HepG2 (cell line): ENCODE results near the gene MCMBP. TPM values are rescaled to one million over a fixed set of nuclear protein-coding genes. Genes with fewer than 3 reads are reported as not detected.
A peak's percentile ranks its signal among the peaks of the same experiment; 100 is the strongest.

Experiments
- CREB3 ChIP-seq: sonication (generic); formaldehyde crosslinking; IDR thresholded peaks from 2 replicates; pipeline ENCODE4 v1.5.0; 2020; ENCODE audit warnings: missing genetic modification reagents
- ELF1 ChIP-seq: sonication (generic); formaldehyde crosslinking; IDR thresholded peaks from 2 replicates; pipeline ENCODE4 v1.4.0; 2020; ENCODE audit warnings: missing genetic modification reagents
- FOXO4 ChIP-seq: sonication (generic); formaldehyde crosslinking; conservative IDR thresholded peaks from 2 replicates; pipeline ENCODE4 v1.8.1; 2023; ENCODE audit warnings: missing genetic modification reagents
- GTF2F1 ChIP-seq: fragments of 150-350 bp; IDR thresholded peaks from 2 replicates; pipeline ENCODE4 v1.6.1; 2014; ENCODE audit warnings: low read length
- HNRNPL ChIP-seq: fragments of 200-400 bp; formaldehyde crosslinking; IDR thresholded peaks from 2 replicates; pipeline ENCODE4 v1.6.1; 2017; ENCODE audit warnings: mild to moderate bottlenecking, low read depth, low read length
- KLF11 ChIP-seq: IDR thresholded peaks from 2 replicates; pipeline ENCODE4 v1.6.1; 2016; ENCODE audit warnings: missing compliant biosample characterization
- MLLT10 ChIP-seq: sonication (generic); formaldehyde crosslinking; IDR thresholded peaks from 2 replicates; pipeline ENCODE4 v1.4.0; 2020; ENCODE audit warnings: missing genetic modification reagents
- MYC ChIP-seq: sonication (generic); formaldehyde crosslinking; IDR thresholded peaks from 2 replicates; pipeline ENCODE4 v1.9.0; 2021; ENCODE audit warnings: missing genetic modification reagents, borderline replicate concordance
- NCOA1 ChIP-seq: sonication (generic); formaldehyde crosslinking; IDR thresholded peaks from 2 replicates; pipeline ENCODE4 v1.9.0; 2021; ENCODE audit warnings: missing genetic modification reagents
- NFIB ChIP-seq: sonication (generic); formaldehyde crosslinking; IDR thresholded peaks from 2 replicates; pipeline ENCODE4 v1.9.0; 2021; ENCODE audit warnings: missing genetic modification reagents, mild to moderate bottlenecking, borderline replicate concordance
- RARG ChIP-seq: sonication (generic); formaldehyde crosslinking; IDR thresholded peaks from 2 replicates; pipeline ENCODE4 v1.4.0; 2020; ENCODE audit warnings: low read depth, mild to moderate bottlenecking, missing genetic modification reagents
- SMARCC2 ChIP-seq: fragments of 450-650 bp; IDR thresholded peaks from 2 replicates; pipeline ENCODE4 v1.6.1; 2017; ENCODE audit warnings: antibody characterized with exemption, mild to moderate bottlenecking
- ZBTB7B ChIP-seq: sonication (generic); formaldehyde crosslinking; IDR thresholded peaks from 2 replicates; pipeline ENCODE4 v1.4.0; 2020; ENCODE audit warnings: missing genetic modification reagents
- ZNF570 ChIP-seq: sonication (generic); formaldehyde crosslinking; IDR thresholded peaks from 2 replicates; pipeline ENCODE4 v1.4.0; 2020; ENCODE audit warnings: mild to moderate bottlenecking, missing genetic modification reagents, borderline replicate concordance
- ZNF781 ChIP-seq: sonication (generic); formaldehyde crosslinking; IDR thresholded peaks from 2 replicates; pipeline ENCODE4 v1.5.1; 2020; ENCODE audit warnings: borderline replicate concordance, mild to moderate bottlenecking, missing genetic modification reagents; ENCODE audit errors: not compliant biosample characterization
- polyA plus RNA-seq, 8 experiments: library from polyadenylated mRNA; depleted of rRNA in 3 of 8; stranded (reverse) in 7 of 8; unstranded in 1 of 8; fragments of >200 nt; fragmentation: Illumina TruSeq in 4 of 8; extraction: Trizol in 4 of 8; gene quantifications; 2 replicates each; pipeline versions ENCODE4 v1.2.1 to v1.2.3, GENCODE V29; 2011 to 2016; ENCODE audit warnings: low read depth in 4 of 8, missing spikeins in 1 of 8, mixed read lengths in 1 of 8; ENCODE audit not compliant: insufficient read depth in 1 of 8
- total RNA-seq, 5 experiments: library from RNA; depleted of rRNA; stranded (reverse); fragments of >200 nt; fragmentation: Illumina TruSeq; extraction: Trizol; gene quantifications; 2 replicates each; pipeline ENCODE4 v1.2.3, GENCODE V29; 2016; ENCODE audit warnings: low read depth in 1 of 5
- TF ChIP-seq, protein P1 (sequence below): sonication (generic); formaldehyde crosslinking; conservative IDR thresholded peaks from 2 replicates; pipeline ENCODE4 v1.4.0; 2020; ENCODE audit warnings: missing genetic modification reagents
- TF ChIP-seq, protein P2 (sequence below): sonication (generic); formaldehyde crosslinking; IDR thresholded peaks from 2 replicates; pipeline ENCODE4 v1.4.0; 2020; ENCODE audit warnings: missing genetic modification reagents
- TF ChIP-seq, protein P3 (sequence below): sonication (generic); formaldehyde crosslinking; IDR thresholded peaks from 2 replicates; pipeline ENCODE4 v1.4.0; 2020; ENCODE audit warnings: mild to moderate bottlenecking, missing genetic modification reagents
- TF ChIP-seq, protein P4 (sequence below): IDR thresholded peaks from 2 replicates; pipeline ENCODE4 v1.6.1; 2016; ENCODE audit warnings: missing genetic modification reagents, missing compliant biosample characterization

MCMBP gene
- total and polyA plus RNA-seq, 2 of the 13 experiments (the other 11 are each of a cell fraction or from before 2014, with no cell fraction given): 35.7 to 62.4 TPM

- TF ChIP-seq, protein P1, sequence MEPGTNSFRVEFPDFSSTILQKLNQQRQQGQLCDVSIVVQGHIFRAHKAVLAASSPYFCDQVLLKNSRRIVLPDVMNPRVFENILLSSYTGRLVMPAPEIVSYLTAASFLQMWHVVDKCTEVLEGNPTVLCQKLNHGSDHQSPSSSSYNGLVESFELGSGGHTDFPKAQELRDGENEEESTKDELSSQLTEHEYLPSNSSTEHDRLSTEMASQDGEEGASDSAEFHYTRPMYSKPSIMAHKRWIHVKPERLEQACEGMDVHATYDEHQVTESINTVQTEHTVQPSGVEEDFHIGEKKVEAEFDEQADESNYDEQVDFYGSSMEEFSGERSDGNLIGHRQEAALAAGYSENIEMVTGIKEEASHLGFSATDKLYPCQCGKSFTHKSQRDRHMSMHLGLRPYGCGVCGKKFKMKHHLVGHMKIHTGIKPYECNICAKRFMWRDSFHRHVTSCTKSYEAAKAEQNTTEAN (CRISPR knock-in tag): 0 out of 2 replicates have a peak, but pooled peaks have one; percentile 26
- TF ChIP-seq ZBTB7B (CRISPR knock-in tag) (no peak), KLF11 (CRISPR knock-in tag) (no peak), ZNF570 (CRISPR knock-in tag) (no peak), SMARCC2 (no peak), GTF2F1 (no peak), ZNF781 (CRISPR knock-in tag) (no peak), HNRNPL (no peak), CREB3 (no peak), NFIB (CRISPR knock-in tag) (no peak), FOXO4 (CRISPR knock-in tag) (no peak), ELF1 (CRISPR knock-in tag) (no peak), RARG (CRISPR knock-in tag) (no peak), MYC (no peak), MLLT10 (CRISPR knock-in tag) (no peak), NCOA1 (CRISPR knock-in tag) (no peak)
- TF ChIP-seq, protein P2, sequence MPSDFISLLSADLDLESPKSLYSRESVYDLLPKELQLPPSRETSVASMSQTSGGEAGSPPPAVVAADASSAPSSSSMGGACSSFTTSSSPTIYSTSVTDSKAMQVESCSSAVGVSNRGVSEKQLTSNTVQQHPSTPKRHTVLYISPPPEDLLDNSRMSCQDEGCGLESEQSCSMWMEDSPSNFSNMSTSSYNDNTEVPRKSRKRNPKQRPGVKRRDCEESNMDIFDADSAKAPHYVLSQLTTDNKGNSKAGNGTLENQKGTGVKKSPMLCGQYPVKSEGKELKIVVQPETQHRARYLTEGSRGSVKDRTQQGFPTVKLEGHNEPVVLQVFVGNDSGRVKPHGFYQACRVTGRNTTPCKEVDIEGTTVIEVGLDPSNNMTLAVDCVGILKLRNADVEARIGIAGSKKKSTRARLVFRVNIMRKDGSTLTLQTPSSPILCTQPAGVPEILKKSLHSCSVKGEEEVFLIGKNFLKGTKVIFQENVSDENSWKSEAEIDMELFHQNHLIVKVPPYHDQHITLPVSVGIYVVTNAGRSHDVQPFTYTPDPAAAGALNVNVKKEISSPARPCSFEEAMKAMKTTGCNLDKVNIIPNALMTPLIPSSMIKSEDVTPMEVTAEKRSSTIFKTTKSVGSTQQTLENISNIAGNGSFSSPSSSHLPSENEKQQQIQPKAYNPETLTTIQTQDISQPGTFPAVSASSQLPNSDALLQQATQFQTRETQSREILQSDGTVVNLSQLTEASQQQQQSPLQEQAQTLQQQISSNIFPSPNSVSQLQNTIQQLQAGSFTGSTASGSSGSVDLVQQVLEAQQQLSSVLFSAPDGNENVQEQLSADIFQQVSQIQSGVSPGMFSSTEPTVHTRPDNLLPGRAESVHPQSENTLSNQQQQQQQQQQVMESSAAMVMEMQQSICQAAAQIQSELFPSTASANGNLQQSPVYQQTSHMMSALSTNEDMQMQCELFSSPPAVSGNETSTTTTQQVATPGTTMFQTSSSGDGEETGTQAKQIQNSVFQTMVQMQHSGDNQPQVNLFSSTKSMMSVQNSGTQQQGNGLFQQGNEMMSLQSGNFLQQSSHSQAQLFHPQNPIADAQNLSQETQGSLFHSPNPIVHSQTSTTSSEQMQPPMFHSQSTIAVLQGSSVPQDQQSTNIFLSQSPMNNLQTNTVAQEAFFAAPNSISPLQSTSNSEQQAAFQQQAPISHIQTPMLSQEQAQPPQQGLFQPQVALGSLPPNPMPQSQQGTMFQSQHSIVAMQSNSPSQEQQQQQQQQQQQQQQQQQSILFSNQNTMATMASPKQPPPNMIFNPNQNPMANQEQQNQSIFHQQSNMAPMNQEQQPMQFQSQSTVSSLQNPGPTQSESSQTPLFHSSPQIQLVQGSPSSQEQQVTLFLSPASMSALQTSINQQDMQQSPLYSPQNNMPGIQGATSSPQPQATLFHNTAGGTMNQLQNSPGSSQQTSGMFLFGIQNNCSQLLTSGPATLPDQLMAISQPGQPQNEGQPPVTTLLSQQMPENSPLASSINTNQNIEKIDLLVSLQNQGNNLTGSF (CRISPR knock-in tag): no peak
- TF ChIP-seq, protein P3, sequence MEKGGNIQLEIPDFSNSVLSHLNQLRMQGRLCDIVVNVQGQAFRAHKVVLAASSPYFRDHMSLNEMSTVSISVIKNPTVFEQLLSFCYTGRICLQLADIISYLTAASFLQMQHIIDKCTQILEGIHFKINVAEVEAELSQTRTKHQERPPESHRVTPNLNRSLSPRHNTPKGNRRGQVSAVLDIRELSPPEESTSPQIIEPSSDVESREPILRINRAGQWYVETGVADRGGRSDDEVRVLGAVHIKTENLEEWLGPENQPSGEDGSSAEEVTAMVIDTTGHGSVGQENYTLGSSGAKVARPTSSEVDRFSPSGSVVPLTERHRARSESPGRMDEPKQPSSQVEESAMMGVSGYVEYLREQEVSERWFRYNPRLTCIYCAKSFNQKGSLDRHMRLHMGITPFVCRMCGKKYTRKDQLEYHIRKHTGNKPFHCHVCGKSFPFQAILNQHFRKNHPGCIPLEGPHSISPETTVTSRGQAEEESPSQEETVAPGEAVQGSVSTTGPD (CRISPR knock-in tag): no peak
- TF ChIP-seq, protein P4, sequence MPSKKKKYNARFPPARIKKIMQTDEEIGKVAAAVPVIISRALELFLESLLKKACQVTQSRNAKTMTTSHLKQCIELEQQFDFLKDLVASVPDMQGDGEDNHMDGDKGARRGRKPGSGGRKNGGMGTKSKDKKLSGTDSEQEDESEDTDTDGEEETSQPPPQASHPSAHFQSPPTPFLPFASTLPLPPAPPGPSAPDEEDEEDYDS (CRISPR knock-in tag): 0 out of 2 replicates have a peak, but pooled peaks have one; percentile 18
Observed at GRCh38 chr10:119896061-119896655, 23.5 kb upstream of the MCMBP start (continued).
